ENCODE measurements around the gene CDC27.
"Not testable (repeated sequence)": the region's sequence is repeated elsewhere in the genome, so short reads cannot be mapped to it uniquely, and the experiment has no call there.

Gene CDC27

GRCh38 chr17:47223460-47223859 is 34.4 kb upstream of the CDC27 start:
- TF ChIP-seq Cebpa-rat (IDR thresholded peaks at IDR 0.05) = no peak
- no peak overlapping the region for H3K27ac ChIP-seq

GRCh38 chr17:47223007-47223406 is 33.9 kb upstream of the CDC27 start:
- H4K20me1 ChIP-seq = peaks cover 0 to 18% (median 0%) of the 10 kb centered on the region in 11 experiments; a peak in 4 of 22 replicates
- peaks cover 0 to 5% (median 0%) of the 10 kb centered on the region in 11 experiments; a peak in 2 of 22 replicates for H3K36me3 ChIP-seq
- H3K9me3 ChIP-seq (replicated peaks in 1 of 11) = peaks cover 9 to 32% (median 26%) of the 10 kb centered on the region in 11 experiments
- no peak for TF ChIP-seq Cebpa-rat (IDR thresholded peaks at IDR 0.05)
- peaks cover 0 to 39% (median 0%) of the 10 kb centered on the region in 11 experiments; a peak in 7 of 22 replicates for H3K27me3 ChIP-seq
- no peak overlapping the region for H3K27ac ChIP-seq
- H3K4me1 ChIP-seq = peaks cover 37 to 69% (median 52%) of the 10 kb centered on the region in 10 experiments
- no peak overlapping the region for H3K9ac ChIP-seq
- peak overlapping the region in 5 of 11 experiments; percentile 9 to 44 (median 22); a peak in 9 of 22 replicates for H3K4me2 ChIP-seq
- no peak overlapping the region for H3K4me3 ChIP-seq

More at GRCh38 chr17:47223460-47223859, 34.4 kb upstream of the CDC27 start:
- Histone ChIP-seq H3K4me1 (peaks cover 33 to 65% (median 47%) of the 10 kb centered on the region in 10 experiments), H3K36me3 (peaks cover 0 to 5% (median 0%) of the 10 kb centered on the region in 11 experiments; a peak in 2 of 22 replicates), H4K20me1 (peaks cover 0 to 17% (median 0%) of the 10 kb centered on the region in 11 experiments; a peak in 4 of 22 replicates), H3K4me2 (peak overlapping the region in 5 of 11 experiments; percentile 9 to 44 (median 22); a peak in 9 of 22 replicates), H3K27me3 (peaks cover 0 to 35% (median 0%) of the 10 kb centered on the region in 11 experiments; a peak in 7 of 22 replicates), H3K9ac (no peak overlapping the region), H3K9me3 (replicated peaks in 1 of 11) (peaks cover 9 to 32% (median 26%) of the 10 kb centered on the region in 11 experiments), H3K4me3 (no peak overlapping the region)

- H3K9ac ChIP-seq = no peak overlapping the region
These were observed 33.0 kb upstream of the CDC27 start for GRCh38 chr17:47222047-47222446.

GRCh38 chr17:47221154-47221553 is 32.1 kb upstream of the CDC27 start:
- Histone ChIP-seq H3K27ac (0 out of 22 replicates have a peak overlapping the region, but pooled peaks of 2 of the 11 experiments have one; percentile 0 to 2), H3K27me3 (peaks cover 0 to 40% (median 0%) of the 10 kb centered on the region in 11 experiments; a peak in 7 of 22 replicates), H4K20me1 (peaks cover 0 to 18% (median 0%) of the 10 kb centered on the region in 11 experiments; a peak in 4 of 22 replicates), H3K4me2 (peak overlapping the region in 9 of 11 experiments; percentile 59 to 92 (median 87); a peak in 18 of 22 replicates), H3K9ac (peak overlapping the region in 1 of 11 experiments; percentile 27; a peak in 1 of 22 replicates), H3K4me3 (no peak overlapping the region), H3K4me1 (peaks cover 51 to 66% (median 59%) of the 10 kb centered on the region in 10 experiments), H3K9me3 (replicated peaks in 1 of 11) (peaks cover 9 to 32% (median 26%) of the 10 kb centered on the region in 11 experiments), H3K36me3 (peaks cover 0 to 5% (median 0%) of the 10 kb centered on the region in 11 experiments; a peak in 2 of 22 replicates)
- no peak for TF ChIP-seq Cebpa-rat (IDR thresholded peaks at IDR 0.05)

More at GRCh38 chr17:47222047-47222446, 33.0 kb upstream of the CDC27 start:
- H3K27me3 ChIP-seq = peaks cover 0 to 40% (median 0%) of the 10 kb centered on the region in 11 experiments; a peak in 7 of 22 replicates
- peaks cover 0 to 5% (median 0%) of the 10 kb centered on the region in 11 experiments; a peak in 2 of 22 replicates for H3K36me3 ChIP-seq
- H4K20me1 ChIP-seq = peaks cover 0 to 18% (median 0%) of the 10 kb centered on the region in 11 experiments; a peak in 4 of 22 replicates
- H3K4me3 ChIP-seq = no peak overlapping the region
- no peak overlapping the region for H3K27ac ChIP-seq
- H3K9me3 ChIP-seq (replicated peaks in 1 of 11) = peaks cover 9 to 32% (median 26%) of the 10 kb centered on the region in 11 experiments
- peaks cover 47 to 69% (median 59%) of the 10 kb centered on the region in 10 experiments for H3K4me1 ChIP-seq
- peak overlapping the region in 7 of 11 experiments; percentile 76 to 92 (median 87); a peak in 10 of 22 replicates for H3K4me2 ChIP-seq
- no peak for TF ChIP-seq Cebpa-rat (IDR thresholded peaks at IDR 0.05)

GRCh38 chr17:47220531-47220999 is 31.5 kb upstream of the CDC27 start:
- Histone ChIP-seq H3K27ac (peak overlapping the region in 1 of 11 experiments; percentile 2; a peak in 3 of 22 replicates), H3K9me3 (replicated peaks in 1 of 11) (peaks cover 9 to 32% (median 26%) of the 10 kb centered on the region in 11 experiments), H3K4me3 (no peak overlapping the region), H3K36me3 (peaks cover 0 to 5% (median 0%) of the 10 kb centered on the region in 11 experiments; a peak in 2 of 22 replicates), H3K4me1 (peaks cover 46 to 64% (median 55%) of the 10 kb centered on the region in 10 experiments), H3K27me3 (peaks cover 0 to 40% (median 0%) of the 10 kb centered on the region in 11 experiments; a peak in 7 of 22 replicates), H4K20me1 (peaks cover 0 to 18% (median 0%) of the 10 kb centered on the region in 11 experiments; a peak in 4 of 22 replicates), H3K9ac (peak overlapping the region in 3 of 11 experiments; percentile 6 to 26 (median 22); a peak in 3 of 22 replicates), H3K4me2 (peak overlapping the region in 10 of 11 experiments; percentile 13 to 92 (median 82); a peak in 18 of 22 replicates)
- no peak for TF ChIP-seq Cebpa-rat (IDR thresholded peaks at IDR 0.05)

- Histone ChIP-seq H3K4me3 (no peak overlapping the region), H4K20me1 (peaks cover 0 to 18% (median 0%) of the 10 kb centered on the region in 11 experiments; a peak in 4 of 22 replicates), H3K4me1 (peaks cover 38 to 57% (median 51%) of the 10 kb centered on the region in 10 experiments), H3K9me3 (replicated peaks in 1 of 11) (peaks cover 9 to 30% (median 24%) of the 10 kb centered on the region in 11 experiments), H3K27me3 (peaks cover 0 to 40% (median 0%) of the 10 kb centered on the region in 11 experiments; a peak in 7 of 22 replicates), H3K36me3 (peaks cover 0 to 5% (median 0%) of the 10 kb centered on the region in 11 experiments; a peak in 2 of 22 replicates), H3K9ac (peak overlapping the region in 3 of 11 experiments; percentile 6 to 26 (median 22); a peak in 2 of 22 replicates), H3K4me2 (peak overlapping the region; percentile 17 to 92 (median 77)), H3K27ac (peak overlapping the region in 2 of 11 experiments; percentile 2 to 12; a peak in 3 of 22 replicates)
- TF ChIP-seq Cebpa-rat (IDR thresholded peaks at IDR 0.05) = no peak
These were observed 30.8 kb upstream of the CDC27 start for GRCh38 chr17:47219621-47220475.

GRCh38 chr17:47218896-47219430 is 29.9 kb upstream of the CDC27 start:
- peaks cover 0 to 40% (median 0%) of the 10 kb centered on the region in 11 experiments; a peak in 7 of 22 replicates for H3K27me3 ChIP-seq
- peak overlapping the region in 5 of 11 experiments; percentile 6 to 44 (median 11); a peak in 5 of 22 replicates for H3K27ac ChIP-seq
- H4K20me1 ChIP-seq = peaks cover 0 to 18% (median 0%) of the 10 kb centered on the region in 11 experiments; a peak in 4 of 22 replicates
- peaks cover 4 to 21% (median 15%) of the 10 kb centered on the region in 11 experiments for H3K9me3 ChIP-seq (replicated peaks in 1 of 11)
- peak overlapping the region; percentile 47 to 92 (median 77) for H3K4me2 ChIP-seq
- peak overlapping the region in 3 of 11 experiments; percentile 9 to 34 (median 10); a peak in 2 of 22 replicates for H3K9ac ChIP-seq
- no peak for TF ChIP-seq Cebpa-rat (IDR thresholded peaks at IDR 0.05)
- peaks cover 30 to 56% (median 48%) of the 10 kb centered on the region in 10 experiments for H3K4me1 ChIP-seq
- no peak overlapping the region; a peak in 1 of 20 replicates for H3K4me3 ChIP-seq
- H3K36me3 ChIP-seq = no peaks in the 10 kb centered on the region; a peak in 2 of 22 replicates

- H3K9ac ChIP-seq; H3K4me3 ChIP-seq; H3K9me3 ChIP-seq (replicated peaks in 1 of 11); H3K27ac ChIP-seq; H3K36me3 ChIP-seq: not testable (repeated sequence)
- peaks cover 22 to 56% (median 48%) of the 10 kb centered on the region in 10 experiments for H3K4me1 ChIP-seq
- H3K4me2 ChIP-seq = peak overlapping the region in 6 of 11 experiments; percentile 8 to 92 (median 68); a peak in 8 of 22 replicates
- H3K27me3 ChIP-seq = peaks cover 0 to 40% (median 0%) of the 10 kb centered on the region in 11 experiments; a peak in 7 of 22 replicates
- H4K20me1 ChIP-seq = peaks cover 0 to 18% (median 0%) of the 10 kb centered on the region in 11 experiments; a peak in 4 of 22 replicates
These were observed 28.2 kb upstream of the CDC27 start for GRCh38 chr17:47217279-47217678.

- not testable (repeated sequence) for H3K36me3 ChIP-seq; H3K9ac ChIP-seq; H3K9me3 ChIP-seq (replicated peaks in 1 of 11); H3K27ac ChIP-seq; H3K4me3 ChIP-seq
- peak overlapping the region in 6 of 11 experiments; percentile 8 to 92 (median 68); a peak in 8 of 22 replicates for H3K4me2 ChIP-seq
- H3K4me1 ChIP-seq = peaks cover 22 to 54% (median 47%) of the 10 kb centered on the region in 10 experiments
- H3K27me3 ChIP-seq = peaks cover 0 to 39% (median 0%) of the 10 kb centered on the region in 11 experiments; a peak in 7 of 22 replicates
- H4K20me1 ChIP-seq = peaks cover 0 to 18% (median 0%) of the 10 kb centered on the region in 11 experiments; a peak in 4 of 22 replicates
These were observed 27.7 kb upstream of the CDC27 start for GRCh38 chr17:47216821-47217220.

Measured in BLaER1 treated with 17β-estradiol and CSF1 and Interleukin-3, amounts not matched to agents 10 nM and 100 nM (cell line).